H7 (cell line): ENCODE data around the gene PTPRM. TPM values are rescaled to one million over a fixed set of nuclear protein-coding genes. Genes with fewer than 3 reads are reported as not detected.
A peak's percentile ranks its signal among the peaks of the same experiment; 100 is the strongest.

Experiments
- DNase-seq: peaks from one replicate; pipeline ENCODE4 v3.0.0; 2012
- H3K27me3 ChIP-seq: 2 replicates; pipeline ENCODE4 v1.6.0; 2011; ENCODE audit warnings: mild to moderate bottlenecking, low read length; ENCODE audit not compliant: control insufficient read depth, insufficient read depth
- H3K36me3 ChIP-seq: replicated peaks from 2 replicates; pipeline ENCODE4 v1.5.1; 2011; ENCODE audit warnings: low read length; ENCODE audit not compliant: control insufficient read depth, insufficient read depth
- H3K4me3 ChIP-seq: 2 replicates; pipeline ENCODE4 v1.5.1; 2011; ENCODE audit warnings: low read depth, mild to moderate bottlenecking, control low read depth, low read length, moderate library complexity; ENCODE audit not compliant: insufficient read depth
- total RNA-seq: library from RNA; depleted of rRNA; stranded (reverse); fragments of >200 nt; shearing (Covaris generic); gene quantifications from 2 replicates; pipeline ENCODE4 v1.2.3, GENCODE V29; 2014

Gene PTPRM
- total RNA-seq, 1 experiment from 2014 or later: 14.4 TPM

DNA sequence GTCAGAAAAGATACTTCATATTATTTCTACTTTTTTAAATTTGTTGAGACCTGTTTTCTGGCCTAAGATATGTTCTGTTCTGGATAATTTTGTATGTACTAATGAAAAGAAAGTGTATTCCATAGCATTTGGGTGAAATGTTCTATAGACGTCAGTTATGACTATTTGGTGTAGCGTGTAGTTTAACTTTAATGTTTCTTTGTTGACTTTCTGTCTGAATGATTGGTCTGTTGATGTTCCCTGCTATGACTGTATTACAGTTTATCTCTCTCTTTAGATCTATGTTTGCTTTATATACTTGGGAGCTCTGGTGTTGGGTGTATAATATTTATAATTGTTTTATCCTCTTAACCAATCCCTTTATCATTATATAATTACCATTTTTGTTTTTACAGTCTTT is 352.4 kb downstream of the PTPRM start:
- H3K27me3 ChIP-seq: no peaks in the 10 kb centered on the region
- no peaks in the 10 kb centered on the region for H3K36me3 ChIP-seq
- no peak for DNase-seq
- H3K4me3 ChIP-seq: no peak overlapping the region

DNA sequence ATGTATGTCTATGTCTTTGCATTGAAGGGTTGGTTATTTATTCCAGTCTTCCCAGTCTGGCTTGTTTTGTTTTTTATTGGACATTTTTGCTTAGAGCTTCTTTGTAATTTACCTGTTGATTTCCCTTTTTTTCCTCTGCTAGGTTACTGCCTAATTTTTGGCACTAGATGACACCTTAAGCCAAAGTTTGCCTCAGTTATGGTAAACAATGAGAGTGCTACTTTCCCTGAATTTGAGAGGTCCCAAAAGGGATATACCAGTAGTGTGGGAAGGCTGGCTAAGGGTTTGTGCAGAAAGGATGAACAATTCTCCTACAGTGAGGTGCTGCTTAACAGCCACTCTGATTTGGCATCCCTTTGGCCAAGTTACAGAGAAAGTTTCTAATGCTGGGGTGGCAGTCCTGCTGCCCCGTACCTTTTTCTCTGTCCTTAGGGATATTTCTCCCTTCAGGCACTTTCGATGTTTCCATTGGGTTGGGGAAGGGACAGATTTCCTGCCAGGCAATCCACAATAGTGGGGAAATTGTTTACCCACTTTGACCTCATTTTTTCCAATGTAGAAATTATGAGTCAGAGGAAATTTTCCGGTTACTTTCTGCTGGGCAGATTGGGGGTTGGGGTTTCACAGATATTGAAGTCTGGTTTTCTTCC is 354.9 kb downstream of the PTPRM start:
- no peak for DNase-seq
- H3K36me3 ChIP-seq: no peaks in the 10 kb centered on the region
- H3K27me3 ChIP-seq: no peaks in the 10 kb centered on the region
- no peak overlapping the region for H3K4me3 ChIP-seq

DNA sequence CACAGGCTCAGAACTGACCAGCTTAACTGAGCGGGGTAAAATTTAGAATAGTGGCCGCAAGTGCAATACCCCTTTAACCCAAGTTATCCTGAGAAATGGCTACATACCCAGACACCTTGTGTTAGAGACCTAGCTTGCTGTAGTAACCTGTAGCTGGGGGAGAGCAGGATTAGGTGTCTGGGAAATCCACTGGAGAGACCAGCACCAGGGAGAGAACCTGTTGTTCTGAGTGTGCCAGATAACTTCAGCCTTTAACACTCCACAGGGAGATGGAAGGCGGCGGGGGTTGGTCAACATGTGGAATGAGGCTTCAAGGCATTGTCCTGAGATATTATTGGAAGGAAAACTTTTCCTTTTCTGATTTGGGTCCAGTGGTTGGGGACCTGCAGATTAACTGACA is 356.0 kb downstream of the PTPRM start:
- no peak for DNase-seq
- no peak overlapping the region for H3K4me3 ChIP-seq
- no peaks in the 10 kb centered on the region for H3K36me3 ChIP-seq
- no peaks in the 10 kb centered on the region for H3K27me3 ChIP-seq

DNA sequence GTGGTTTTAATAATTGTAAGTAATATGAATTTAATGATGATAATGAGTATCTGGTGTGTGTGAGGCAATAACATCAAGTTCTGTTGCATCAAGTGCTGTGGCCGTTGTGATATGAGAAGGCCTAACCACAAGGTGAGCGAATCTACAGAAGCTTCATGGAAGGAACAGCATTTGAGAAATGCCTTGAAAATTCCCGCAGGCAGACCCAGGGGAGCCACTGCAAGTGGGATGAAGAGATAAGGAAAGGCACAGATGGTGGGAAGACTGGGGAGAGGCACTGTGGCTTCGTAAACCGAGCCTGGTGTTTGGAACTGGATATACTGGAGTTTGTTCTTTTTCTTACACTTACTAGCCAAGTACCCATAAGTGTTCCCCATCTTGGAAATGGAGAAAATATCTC is 357.5 kb downstream of the PTPRM start:
- Histone ChIP-seq H3K4me3 (no peak overlapping the region), H3K36me3 (no peaks in the 10 kb centered on the region), H3K27me3 (no peaks in the 10 kb centered on the region)
- no peak for DNase-seq

DNA sequence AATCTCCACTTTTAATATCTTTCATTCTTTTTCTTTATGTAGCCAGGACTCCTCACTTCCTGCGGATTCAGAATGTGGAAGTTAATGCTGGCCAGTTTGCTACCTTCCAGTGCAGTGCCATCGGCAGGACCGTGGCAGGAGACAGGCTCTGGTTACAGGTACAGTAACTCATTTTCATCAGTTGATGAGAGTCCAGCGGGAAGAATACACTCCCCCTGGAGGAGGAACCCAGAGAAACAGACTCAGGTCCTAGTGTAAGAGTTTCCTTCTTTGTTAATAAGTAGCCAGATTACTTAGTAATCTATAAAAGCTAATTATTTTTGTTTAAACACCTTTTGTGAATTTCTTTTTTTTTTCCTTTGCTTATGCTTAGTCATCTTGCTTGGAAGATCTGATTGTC is 359.4 kb downstream of the PTPRM start:
- peak; percentile 66 for DNase-seq
- no peaks in the 10 kb centered on the region for H3K27me3 ChIP-seq
- H3K4me3 ChIP-seq: no peak overlapping the region
- H3K36me3 ChIP-seq: no peaks in the 10 kb centered on the region

DNA sequence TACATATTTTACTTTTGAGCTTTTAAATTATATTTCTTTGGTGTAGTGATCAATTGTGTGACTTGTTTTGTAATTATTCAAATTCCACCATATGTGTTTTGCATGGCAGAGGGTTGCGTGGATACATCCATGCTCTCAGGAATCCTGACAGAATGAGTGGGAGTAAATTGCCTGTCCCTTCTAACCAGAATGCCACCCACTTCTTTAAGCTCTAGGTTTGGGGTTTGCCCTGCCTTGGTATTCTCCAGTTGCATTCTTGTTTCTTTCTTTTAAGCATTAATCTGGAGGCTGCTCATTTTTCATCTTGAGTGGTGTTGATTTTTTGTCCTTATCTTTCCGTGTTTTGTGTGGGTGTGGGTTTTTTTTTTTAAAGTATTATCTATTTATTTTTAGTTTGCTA is 360.0 kb downstream of the PTPRM start:
- no peak overlapping the region for H3K4me3 ChIP-seq
- no peaks in the 10 kb centered on the region for H3K27me3 ChIP-seq
- no peak for DNase-seq
- H3K36me3 ChIP-seq: no peaks in the 10 kb centered on the region

DNA sequence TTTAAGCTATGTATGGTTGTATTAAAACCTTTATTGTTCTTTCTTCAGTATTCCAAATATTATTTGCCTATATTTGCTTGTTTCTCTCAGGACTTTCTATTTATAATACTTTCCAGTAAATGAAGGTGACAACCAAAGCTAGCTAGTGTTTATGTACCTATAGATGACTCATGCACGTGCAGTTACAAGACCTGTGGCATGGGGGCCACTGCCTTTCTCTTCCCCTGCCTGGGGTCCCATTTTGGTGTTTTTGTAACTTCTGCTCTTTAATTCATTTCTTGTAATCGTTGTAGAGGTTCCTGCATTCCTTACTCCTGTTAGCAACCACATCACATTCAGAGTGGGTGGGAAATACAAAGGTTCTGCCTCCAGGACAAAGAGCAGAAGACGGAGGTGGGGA is 364.6 kb downstream of the PTPRM start:
- DNase-seq: no peak
- Histone ChIP-seq H3K27me3 (no peaks in the 10 kb centered on the region), H3K4me3 (no peak overlapping the region), H3K36me3 (no peaks in the 10 kb centered on the region)

DNA sequence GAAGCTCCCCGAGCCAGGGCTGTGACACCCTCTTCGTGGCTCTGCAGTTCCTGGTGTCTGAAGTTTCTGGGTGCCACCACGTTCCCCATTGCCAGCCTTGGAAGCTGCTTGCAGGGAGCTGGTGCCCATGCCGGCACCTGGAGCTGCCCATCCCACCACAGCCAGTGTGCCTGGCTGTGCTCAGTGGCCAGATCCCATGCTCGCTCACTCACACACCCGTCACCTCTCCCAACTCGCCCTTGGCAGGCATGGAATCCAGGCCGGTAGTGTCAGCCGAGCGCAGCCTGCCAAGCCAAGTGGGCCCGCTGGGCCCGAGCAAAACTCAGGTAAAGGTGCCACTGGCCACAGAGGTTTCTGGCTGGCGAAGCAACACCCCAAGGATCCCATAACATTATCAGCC is 370.2 kb downstream of the PTPRM start:
- no peaks in the 10 kb centered on the region for H3K36me3 ChIP-seq
- no peak overlapping the region for H3K4me3 ChIP-seq
- no peaks in the 10 kb centered on the region for H3K27me3 ChIP-seq
- DNase-seq: no peak

DNA sequence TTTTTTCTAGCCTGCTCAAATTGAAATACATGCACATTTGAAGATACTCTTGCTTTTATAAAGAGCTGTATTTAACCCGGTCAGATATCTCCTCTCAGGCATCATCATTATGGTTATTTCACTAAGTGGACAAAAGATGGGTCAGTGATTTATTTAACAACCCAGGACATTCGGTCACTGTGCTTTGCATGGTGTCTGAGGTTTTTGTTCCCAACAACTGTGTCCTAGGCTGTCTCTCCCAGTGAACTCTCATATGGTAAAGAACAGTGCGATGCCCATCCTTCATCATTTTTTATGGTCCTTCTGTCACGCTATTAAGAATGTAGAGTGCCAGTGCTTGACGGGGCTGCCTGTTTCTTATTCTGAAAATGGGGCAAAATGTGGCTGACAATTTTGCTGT is 372.4 kb downstream of the PTPRM start:
- DNase-seq: no peak
- Histone ChIP-seq H3K27me3 (no peaks in the 10 kb centered on the region), H3K36me3 (no peaks in the 10 kb centered on the region), H3K4me3 (no peak overlapping the region)

DNA sequence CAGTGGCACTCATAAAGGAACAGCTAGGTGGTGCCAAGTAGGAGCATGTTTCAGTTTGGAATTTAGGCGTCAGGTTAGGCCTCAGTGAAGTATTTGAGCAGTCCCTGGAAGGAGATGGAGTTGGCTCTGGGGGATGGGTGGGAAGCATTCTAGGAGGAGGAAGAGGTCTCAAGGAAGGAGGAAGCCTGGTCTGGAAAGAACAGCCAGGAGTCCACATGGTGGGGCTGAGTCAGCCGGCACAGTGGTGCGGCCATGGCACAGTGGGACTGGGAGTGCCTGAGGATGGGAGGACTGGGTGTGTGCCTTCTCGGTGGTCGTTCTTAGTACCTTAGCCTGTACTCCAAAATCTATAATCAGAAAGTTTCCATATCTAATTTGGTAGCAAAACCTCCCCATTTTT is 373.3 kb downstream of the PTPRM start:
- Histone ChIP-seq H3K36me3 (no peaks in the 10 kb centered on the region), H3K4me3 (no peak overlapping the region), H3K27me3 (no peaks in the 10 kb centered on the region)
- DNase-seq: no peak

DNA sequence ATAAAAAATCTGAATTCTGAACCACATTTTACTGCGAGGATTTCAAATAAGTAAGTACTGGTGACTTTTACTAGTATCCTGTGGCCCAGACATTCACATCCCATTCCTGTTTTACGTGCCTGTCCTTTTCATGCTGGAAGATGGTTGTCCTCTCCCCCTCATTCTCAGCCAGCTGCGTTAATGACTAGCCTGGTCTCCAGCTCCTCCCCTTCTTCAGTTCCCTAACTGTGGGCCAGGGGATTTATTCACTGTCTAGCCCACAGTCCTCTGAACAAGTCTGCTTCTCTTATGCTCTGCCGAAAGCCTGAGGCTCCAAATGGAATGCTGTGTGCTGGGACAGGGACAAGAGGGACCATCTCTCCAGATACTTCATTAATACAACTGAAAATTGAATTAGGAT is 373.9 kb downstream of the PTPRM start:
- H3K36me3 ChIP-seq: no peaks in the 10 kb centered on the region

DNA sequence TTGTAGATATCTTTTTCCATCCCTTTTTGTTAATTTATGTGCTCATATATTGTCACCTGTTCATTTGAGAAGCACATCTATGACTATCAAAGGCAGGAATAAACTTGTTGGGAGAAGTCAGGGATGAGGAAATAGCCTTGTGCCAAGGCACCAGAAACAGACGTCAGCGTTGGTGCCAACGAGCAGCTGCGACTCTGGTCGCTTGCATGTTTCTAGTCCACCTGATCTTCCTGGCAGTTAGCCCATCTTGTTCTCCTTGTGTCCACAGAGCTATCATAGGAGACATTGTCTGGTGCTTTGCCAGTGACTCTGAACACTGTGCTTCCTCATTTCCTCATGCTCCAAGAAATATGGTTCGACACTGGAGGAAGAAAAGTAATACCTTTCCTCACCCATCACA is 374.4 kb downstream of the PTPRM start:
- Histone ChIP-seq H3K36me3 (no peaks in the 10 kb centered on the region), H3K4me3 (no peak overlapping the region), H3K27me3 (no peaks in the 10 kb centered on the region)
- DNase-seq: no peak

More for the DNA sequence above, 373.9 kb downstream of the PTPRM start:
- DNase-seq: no peak
- H3K27me3 ChIP-seq: no peaks in the 10 kb centered on the region
- no peak overlapping the region for H3K4me3 ChIP-seq

DNA sequence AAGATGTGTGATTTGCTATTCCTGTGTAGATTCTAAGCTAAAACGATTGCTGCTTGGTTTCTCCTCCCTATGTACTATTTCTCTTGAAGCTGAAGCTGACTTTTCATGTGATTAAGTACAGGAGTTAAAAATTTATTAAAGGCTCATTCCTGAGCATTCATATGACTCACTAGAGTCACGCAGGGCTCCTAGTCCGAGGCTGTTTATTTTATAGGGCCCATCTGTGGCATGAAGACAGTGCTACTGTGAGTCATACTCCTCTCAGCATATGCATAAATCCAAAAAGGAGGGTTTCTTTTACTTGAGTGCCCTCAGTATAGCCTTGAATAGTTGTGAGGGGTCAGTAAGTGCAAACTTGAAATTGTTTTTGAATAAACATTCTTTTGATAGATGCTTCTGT is 378.8 kb downstream of the PTPRM start:
- DNase-seq: no peak
- Histone ChIP-seq H3K36me3 (no peaks in the 10 kb centered on the region), H3K4me3 (no peak overlapping the region)

DNA sequence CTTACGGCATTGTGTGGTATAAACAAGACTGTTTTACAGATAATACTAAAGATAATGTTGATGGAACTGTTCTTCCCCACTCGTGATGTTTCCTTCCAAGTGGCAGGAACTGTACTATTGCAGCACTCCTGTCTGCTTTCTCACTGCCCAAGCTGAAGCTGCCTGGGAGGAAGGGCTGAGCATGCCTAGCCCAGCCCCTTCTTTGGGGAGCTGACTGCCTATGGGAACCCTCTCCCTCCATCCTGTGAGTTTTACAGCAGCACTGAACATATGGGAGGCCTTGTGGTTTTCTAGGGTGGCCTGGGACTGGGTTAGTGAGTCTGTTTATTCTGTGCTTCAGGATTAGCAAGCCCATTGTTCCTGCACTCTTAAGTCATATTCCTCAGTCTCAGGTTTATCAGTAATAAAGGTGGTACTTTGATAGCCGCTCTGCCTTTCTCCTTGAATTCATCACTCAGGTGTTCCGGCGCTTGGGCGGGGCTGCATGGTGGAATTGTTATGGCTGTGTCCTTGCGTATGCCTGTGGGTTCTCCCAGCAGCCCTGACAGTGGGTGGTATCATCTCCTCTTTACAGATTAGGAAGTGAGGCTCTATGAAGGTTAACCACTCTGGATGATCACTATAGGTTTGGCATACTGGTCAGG is 379.7 kb downstream of the PTPRM start:
- Histone ChIP-seq H3K36me3 (no peaks in the 10 kb centered on the region), H3K27me3 (no peaks in the 10 kb centered on the region), H3K4me3 (no peak overlapping the region)
- peak; percentile 28 for DNase-seq

More for the DNA sequence above, 378.8 kb downstream of the PTPRM start:
- no peaks in the 10 kb centered on the region for H3K27me3 ChIP-seq

DNA sequence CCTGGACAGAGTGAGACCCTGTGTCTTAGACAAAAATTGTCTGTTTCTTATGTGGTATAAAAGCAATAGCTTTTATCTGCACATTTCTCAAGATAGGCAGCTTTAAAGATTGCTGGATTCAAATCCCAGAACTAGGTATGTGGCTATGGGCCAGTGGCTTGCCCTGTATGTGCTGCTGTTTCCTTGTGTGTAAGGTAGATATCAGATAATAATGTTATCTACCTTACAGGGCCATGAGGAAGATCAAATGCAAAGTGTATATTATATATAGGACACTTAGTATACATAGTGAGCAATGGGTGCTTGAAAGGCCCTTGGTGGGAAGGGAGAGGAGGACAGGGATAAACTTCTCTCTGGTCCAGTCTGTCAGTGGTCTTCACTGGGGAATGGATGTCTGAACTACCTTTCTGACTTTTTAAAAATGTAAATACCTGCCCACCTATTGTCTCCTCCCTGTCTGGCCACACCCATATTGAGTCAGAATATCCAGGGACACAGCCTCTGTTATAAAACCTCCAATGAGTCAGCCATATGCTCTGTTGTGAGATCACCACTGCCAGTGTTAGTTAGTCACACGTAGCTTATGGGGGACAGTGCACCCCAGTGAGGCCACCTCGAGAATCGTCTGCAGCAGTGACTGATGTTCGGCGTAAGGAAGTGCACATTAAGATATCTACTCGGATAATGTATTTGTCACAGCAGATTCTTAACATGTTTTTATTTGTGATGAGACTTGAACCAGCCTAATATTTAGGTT is 383.4 kb downstream of the PTPRM start:
- DNase-seq: no peak
- H3K4me3 ChIP-seq: no peak overlapping the region
- H3K27me3 ChIP-seq: no peaks in the 10 kb centered on the region
- no peaks in the 10 kb centered on the region for H3K36me3 ChIP-seq
